Astrocyte (in vitro differentiated cells and primary cell): ENCODE results near the gene TIAM2.

Experiments
- EZH2 ChIP-seq: IDR thresholded peaks from 2 replicates; pipeline ENCODE4 v1.6.1; 2012; ENCODE audit warnings: mild to moderate bottlenecking, low read length, inconsistent platforms; ENCODE audit not compliant: insufficient read depth
- TF ChIP-seq, protein P1 (sequence below): IDR thresholded peaks from 2 replicates; pipeline ENCODE4 v1.5.1; 2011; ENCODE audit warnings: low read depth, mild to moderate bottlenecking, inconsistent platforms, low read length, moderate library complexity; ENCODE audit not compliant: insufficient read depth

DNA sequence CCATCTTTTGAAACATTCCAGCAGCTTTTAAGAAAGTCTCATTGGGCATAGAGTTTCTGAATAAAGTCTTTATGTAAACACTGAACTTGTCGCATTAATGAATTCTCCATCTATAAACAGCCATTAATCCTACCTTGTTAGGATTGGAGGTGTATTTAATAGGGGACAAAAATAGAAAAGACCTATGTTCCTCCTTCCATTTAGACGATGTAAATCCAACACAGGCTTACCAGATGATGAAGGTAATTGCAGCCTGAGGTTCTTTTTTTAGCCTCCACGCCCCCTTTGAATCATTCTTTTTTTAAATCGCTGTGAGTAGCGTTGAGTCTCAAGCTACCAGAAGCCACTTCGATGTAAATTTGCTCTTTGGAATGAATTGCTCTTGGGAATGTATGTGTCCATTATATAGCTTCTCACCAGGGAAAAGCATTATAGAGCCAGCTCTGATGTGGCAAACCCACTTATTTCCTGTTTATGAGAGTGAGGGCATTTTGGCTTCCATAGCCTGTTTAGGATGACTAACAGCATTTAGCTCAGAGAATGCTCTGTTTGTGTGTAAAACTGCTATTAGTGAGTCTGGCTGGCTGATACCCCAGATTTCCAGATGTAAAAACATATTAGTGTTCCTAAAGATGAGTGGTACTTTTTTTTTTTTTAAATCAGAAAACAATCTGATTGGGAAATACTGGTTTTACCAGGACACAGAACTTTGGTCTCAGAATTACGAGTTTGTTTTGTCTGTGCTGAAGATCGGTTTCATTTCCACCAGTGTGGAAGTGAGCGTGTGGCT is 193.8 kb downstream of the TIAM2 start:
- TF ChIP-seq, protein P1, sequence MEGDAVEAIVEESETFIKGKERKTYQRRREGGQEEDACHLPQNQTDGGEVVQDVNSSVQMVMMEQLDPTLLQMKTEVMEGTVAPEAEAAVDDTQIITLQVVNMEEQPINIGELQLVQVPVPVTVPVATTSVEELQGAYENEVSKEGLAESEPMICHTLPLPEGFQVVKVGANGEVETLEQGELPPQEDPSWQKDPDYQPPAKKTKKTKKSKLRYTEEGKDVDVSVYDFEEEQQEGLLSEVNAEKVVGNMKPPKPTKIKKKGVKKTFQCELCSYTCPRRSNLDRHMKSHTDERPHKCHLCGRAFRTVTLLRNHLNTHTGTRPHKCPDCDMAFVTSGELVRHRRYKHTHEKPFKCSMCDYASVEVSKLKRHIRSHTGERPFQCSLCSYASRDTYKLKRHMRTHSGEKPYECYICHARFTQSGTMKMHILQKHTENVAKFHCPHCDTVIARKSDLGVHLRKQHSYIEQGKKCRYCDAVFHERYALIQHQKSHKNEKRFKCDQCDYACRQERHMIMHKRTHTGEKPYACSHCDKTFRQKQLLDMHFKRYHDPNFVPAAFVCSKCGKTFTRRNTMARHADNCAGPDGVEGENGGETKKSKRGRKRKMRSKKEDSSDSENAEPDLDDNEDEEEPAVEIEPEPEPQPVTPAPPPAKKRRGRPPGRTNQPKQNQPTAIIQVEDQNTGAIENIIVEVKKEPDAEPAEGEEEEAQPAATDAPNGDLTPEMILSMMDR: no peak
- TF ChIP-seq EZH2: no peak
